WTC11 (cell line): ENCODE data around the gene TBC1D14.

Experiments
- CBFB ChIP-seq: sonication (generic); formaldehyde crosslinking; IDR thresholded peaks from 2 replicates; pipeline ENCODE4 v1.8.1; 2022; ENCODE audit warnings: mild to moderate bottlenecking, low read depth, missing genetic modification reagents
- CREM ChIP-seq: sonication (generic); formaldehyde crosslinking; IDR thresholded peaks from 2 replicates; pipeline ENCODE4 v1.8.1; 2022; ENCODE audit warnings: mild to moderate bottlenecking, missing genetic modification reagents, moderate library complexity
- ELF4 ChIP-seq: sonication (generic); formaldehyde crosslinking; IDR thresholded peaks from 2 replicates; pipeline ENCODE4 v1.8.1; 2022; ENCODE audit warnings: low read depth, mild to moderate bottlenecking, moderate library complexity, missing genetic modification reagents
- FOXP1 ChIP-seq: sonication (generic); formaldehyde crosslinking; IDR thresholded peaks from 2 replicates; pipeline ENCODE4 v1.8.0; 2022; ENCODE audit warnings: missing genetic modification reagents, mild to moderate bottlenecking, moderate library complexity, borderline replicate concordance
- KAT7 ChIP-seq: sonication (generic); formaldehyde crosslinking; IDR thresholded peaks from 2 replicates; pipeline ENCODE4 v1.8.1; 2023; ENCODE audit warnings: missing genetic modification reagents, mild to moderate bottlenecking, borderline replicate concordance
- TEAD1 ChIP-seq: sonication (generic); formaldehyde crosslinking; IDR thresholded peaks from 2 replicates; pipeline ENCODE4 v1.8.0; 2022; ENCODE audit warnings: mild to moderate bottlenecking, missing genetic modification reagents
- TF ChIP-seq, protein P1 (sequence below): fragments of 200-600 bp; IDR thresholded peaks from 2 replicates; pipeline ENCODE4 v1.8.0; 2022; ENCODE audit warnings: antibody characterized with exemption
- TF ChIP-seq, protein P2 (sequence below): sonication (generic); formaldehyde crosslinking; IDR thresholded peaks from 2 replicates; pipeline ENCODE4 v1.8.1; 2023; ENCODE audit warnings: mild to moderate bottlenecking, moderate library complexity, missing genetic modification reagents
- TF ChIP-seq, protein P3 (sequence below): sonication (generic); formaldehyde crosslinking; conservative IDR thresholded peaks from 2 replicates; pipeline ENCODE4 v1.8.1; 2023; ENCODE audit warnings: mild to moderate bottlenecking, low read depth, missing genetic modification reagents, moderate library complexity
- TF ChIP-seq, protein P4 (sequence below): sonication (generic); formaldehyde crosslinking; IDR thresholded peaks from 2 replicates; pipeline ENCODE4 v1.8.0; 2023; ENCODE audit warnings: mild to moderate bottlenecking, missing genetic modification reagents
- TF ChIP-seq, protein P5 (sequence below): sonication (generic); formaldehyde crosslinking; IDR thresholded peaks from 2 replicates; pipeline ENCODE4 v1.8.0; 2022; ENCODE audit warnings: mild to moderate bottlenecking, missing genetic modification reagents
- TF ChIP-seq, protein P6 (sequence below): sonication (generic); formaldehyde crosslinking; IDR thresholded peaks from 2 replicates; pipeline ENCODE4 v1.8.1; 2023; ENCODE audit warnings: mild to moderate bottlenecking, missing genetic modification reagents, moderate library complexity

DNA sequence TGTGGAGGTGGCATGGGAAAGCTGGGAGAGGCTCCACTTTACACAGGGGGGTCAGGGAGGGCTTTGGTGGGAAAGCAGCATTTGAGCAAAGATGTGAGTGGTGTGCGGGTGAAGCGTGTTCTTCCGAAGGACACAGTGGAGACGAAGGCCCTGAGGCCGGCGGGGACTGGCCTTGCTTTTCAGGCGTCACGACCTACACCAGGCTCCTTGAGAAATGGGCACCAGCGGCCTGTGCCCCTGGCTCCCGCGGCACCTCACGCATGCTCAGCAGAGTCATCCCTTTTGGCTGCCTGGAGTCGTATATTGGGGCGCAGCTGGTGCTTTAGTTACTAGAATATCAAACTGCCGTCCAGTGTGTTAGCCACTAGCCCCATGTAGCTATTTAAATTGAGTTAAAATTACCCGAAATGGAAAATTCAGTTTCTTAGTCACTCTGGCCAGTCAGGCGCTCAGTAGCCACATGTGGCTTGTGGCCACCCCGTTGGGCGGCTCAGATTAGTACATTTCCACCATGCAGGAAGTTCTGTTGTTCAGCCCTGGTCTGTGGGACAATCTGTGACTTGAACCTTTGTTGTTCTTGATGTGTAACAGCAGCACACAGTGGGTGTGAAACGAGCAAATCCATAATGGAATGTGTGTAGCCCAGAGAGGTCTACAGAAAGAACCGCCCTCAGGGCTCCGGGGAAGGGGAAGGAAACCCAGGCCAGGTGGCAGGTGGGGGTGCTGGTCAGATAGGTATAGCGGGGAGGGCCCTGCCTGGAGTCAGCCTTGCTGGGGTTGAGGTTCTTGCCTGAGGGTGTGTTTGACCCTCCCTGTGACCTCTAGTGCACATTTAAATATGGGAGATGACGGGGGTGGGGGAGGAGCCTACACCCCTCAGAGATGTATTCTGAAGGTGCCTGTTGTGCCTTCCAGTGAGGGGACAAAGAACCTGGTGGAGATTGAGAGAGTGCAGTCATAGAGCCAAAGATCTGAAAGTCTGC is 30.4 kb downstream of the TBC1D14 start:
- TF ChIP-seq CREM (no peak), FOXP1 (no peak), CBFB (CRISPR knock-in tag) (no peak), KAT7 (no peak), ELF4 (CRISPR knock-in tag) (no peak), TEAD1 (CRISPR knock-in tag) (no peak)
- TF ChIP-seq, protein P1, sequence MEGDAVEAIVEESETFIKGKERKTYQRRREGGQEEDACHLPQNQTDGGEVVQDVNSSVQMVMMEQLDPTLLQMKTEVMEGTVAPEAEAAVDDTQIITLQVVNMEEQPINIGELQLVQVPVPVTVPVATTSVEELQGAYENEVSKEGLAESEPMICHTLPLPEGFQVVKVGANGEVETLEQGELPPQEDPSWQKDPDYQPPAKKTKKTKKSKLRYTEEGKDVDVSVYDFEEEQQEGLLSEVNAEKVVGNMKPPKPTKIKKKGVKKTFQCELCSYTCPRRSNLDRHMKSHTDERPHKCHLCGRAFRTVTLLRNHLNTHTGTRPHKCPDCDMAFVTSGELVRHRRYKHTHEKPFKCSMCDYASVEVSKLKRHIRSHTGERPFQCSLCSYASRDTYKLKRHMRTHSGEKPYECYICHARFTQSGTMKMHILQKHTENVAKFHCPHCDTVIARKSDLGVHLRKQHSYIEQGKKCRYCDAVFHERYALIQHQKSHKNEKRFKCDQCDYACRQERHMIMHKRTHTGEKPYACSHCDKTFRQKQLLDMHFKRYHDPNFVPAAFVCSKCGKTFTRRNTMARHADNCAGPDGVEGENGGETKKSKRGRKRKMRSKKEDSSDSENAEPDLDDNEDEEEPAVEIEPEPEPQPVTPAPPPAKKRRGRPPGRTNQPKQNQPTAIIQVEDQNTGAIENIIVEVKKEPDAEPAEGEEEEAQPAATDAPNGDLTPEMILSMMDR, result no peak
- TF ChIP-seq, protein P2, sequence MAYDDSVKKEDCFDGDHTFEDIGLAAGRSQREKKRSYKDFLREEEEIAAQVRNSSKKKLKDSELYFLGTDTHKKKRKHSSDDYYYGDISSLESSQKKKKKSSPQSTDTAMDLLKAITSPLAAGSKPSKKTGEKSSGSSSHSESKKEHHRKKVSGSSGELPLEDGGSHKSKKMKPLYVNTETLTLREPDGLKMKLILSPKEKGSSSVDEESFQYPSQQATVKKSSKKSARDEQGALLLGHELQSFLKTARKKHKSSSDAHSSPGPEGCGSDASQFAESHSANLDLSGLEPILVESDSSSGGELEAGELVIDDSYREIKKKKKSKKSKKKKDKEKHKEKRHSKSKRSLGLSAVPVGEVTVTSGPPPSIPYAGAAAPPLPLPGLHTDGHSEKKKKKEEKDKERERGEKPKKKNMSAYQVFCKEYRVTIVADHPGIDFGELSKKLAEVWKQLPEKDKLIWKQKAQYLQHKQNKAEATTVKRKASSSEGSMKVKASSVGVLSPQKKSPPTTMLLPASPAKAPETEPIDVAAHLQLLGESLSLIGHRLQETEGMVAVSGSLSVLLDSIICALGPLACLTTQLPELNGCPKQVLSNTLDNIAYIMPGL (CRISPR knock-in tag), result no peak
- TF ChIP-seq, protein P3, sequence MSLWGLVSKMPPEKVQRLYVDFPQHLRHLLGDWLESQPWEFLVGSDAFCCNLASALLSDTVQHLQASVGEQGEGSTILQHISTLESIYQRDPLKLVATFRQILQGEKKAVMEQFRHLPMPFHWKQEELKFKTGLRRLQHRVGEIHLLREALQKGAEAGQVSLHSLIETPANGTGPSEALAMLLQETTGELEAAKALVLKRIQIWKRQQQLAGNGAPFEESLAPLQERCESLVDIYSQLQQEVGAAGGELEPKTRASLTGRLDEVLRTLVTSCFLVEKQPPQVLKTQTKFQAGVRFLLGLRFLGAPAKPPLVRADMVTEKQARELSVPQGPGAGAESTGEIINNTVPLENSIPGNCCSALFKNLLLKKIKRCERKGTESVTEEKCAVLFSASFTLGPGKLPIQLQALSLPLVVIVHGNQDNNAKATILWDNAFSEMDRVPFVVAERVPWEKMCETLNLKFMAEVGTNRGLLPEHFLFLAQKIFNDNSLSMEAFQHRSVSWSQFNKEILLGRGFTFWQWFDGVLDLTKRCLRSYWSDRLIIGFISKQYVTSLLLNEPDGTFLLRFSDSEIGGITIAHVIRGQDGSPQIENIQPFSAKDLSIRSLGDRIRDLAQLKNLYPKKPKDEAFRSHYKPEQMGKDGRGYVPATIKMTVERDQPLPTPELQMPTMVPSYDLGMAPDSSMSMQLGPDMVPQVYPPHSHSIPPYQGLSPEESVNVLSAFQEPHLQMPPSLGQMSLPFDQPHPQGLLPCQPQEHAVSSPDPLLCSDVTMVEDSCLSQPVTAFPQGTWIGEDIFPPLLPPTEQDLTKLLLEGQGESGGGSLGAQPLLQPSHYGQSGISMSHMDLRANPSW (CRISPR knock-in tag), result no peak
- TF ChIP-seq, protein P4, sequence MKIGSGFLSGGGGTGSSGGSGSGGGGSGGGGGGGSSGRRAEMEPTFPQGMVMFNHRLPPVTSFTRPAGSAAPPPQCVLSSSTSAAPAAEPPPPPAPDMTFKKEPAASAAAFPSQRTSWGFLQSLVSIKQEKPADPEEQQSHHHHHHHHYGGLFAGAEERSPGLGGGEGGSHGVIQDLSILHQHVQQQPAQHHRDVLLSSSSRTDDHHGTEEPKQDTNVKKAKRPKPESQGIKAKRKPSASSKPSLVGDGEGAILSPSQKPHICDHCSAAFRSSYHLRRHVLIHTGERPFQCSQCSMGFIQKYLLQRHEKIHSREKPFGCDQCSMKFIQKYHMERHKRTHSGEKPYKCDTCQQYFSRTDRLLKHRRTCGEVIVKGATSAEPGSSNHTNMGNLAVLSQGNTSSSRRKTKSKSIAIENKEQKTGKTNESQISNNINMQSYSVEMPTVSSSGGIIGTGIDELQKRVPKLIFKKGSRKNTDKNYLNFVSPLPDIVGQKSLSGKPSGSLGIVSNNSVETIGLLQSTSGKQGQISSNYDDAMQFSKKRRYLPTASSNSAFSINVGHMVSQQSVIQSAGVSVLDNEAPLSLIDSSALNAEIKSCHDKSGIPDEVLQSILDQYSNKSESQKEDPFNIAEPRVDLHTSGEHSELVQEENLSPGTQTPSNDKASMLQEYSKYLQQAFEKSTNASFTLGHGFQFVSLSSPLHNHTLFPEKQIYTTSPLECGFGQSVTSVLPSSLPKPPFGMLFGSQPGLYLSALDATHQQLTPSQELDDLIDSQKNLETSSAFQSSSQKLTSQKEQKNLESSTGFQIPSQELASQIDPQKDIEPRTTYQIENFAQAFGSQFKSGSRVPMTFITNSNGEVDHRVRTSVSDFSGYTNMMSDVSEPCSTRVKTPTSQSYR (CRISPR knock-in tag), result no peak
- TF ChIP-seq, protein P5, sequence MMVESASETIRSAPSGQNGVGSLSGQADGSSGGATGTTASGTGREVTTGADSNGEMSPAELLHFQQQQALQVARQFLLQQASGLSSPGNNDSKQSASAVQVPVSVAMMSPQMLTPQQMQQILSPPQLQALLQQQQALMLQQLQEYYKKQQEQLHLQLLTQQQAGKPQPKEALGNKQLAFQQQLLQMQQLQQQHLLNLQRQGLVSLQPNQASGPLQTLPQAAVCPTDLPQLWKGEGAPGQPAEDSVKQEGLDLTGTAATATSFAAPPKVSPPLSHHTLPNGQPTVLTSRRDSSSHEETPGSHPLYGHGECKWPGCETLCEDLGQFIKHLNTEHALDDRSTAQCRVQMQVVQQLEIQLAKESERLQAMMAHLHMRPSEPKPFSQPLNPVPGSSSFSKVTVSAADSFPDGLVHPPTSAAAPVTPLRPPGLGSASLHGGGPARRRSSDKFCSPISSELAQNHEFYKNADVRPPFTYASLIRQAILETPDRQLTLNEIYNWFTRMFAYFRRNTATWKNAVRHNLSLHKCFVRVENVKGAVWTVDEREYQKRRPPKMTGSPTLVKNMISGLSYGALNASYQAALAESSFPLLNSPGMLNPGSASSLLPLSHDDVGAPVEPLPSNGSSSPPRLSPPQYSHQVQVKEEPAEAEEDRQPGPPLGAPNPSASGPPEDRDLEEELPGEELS, result no peak
- TF ChIP-seq, protein P6, sequence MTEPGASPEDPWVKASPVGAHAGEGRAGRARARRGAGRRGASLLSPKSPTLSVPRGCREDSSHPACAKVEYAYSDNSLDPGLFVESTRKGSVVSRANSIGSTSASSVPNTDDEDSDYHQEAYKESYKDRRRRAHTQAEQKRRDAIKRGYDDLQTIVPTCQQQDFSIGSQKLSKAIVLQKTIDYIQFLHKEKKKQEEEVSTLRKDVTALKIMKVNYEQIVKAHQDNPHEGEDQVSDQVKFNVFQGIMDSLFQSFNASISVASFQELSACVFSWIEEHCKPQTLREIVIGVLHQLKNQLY (CRISPR knock-in tag), result no peak
